Muscle layer of duodenum (tissue), 2 donors: Measurements from ENCODE around the gene CEP20.
A peak's percentile ranks its signal among the peaks of the same experiment; 100 is the strongest.

Source experiments
- H3K27ac ChIP-seq: one replicate; pipeline ENCODE4 v1.7.0; 2013; ENCODE audit warnings: mild to moderate bottlenecking, low read length
- H3K27me3 ChIP-seq: one replicate; pipeline ENCODE4 v1.7.0; 2013; ENCODE audit warnings: low read depth, mild to moderate bottlenecking, control low read depth, low read length
- H3K36me3 ChIP-seq, 2 donors: one replicate each; pipeline ENCODE4 v1.7.0; 2013; ENCODE audit warnings: low read length in 2 of 2, control low read depth in 1 of 2, mild to moderate bottlenecking in 1 of 2; ENCODE audit not compliant: insufficient read depth in 2 of 2, control insufficient read depth in 1 of 2
- H3K4me1 ChIP-seq, 2 donors: one replicate each; pipeline ENCODE4 v1.7.0; 2013; ENCODE audit warnings: low read length in 2 of 2, mild to moderate bottlenecking in 2 of 2, control low read depth in 1 of 2, moderate library complexity in 1 of 2; ENCODE audit not compliant: insufficient read depth in 2 of 2, control insufficient read depth in 1 of 2
- H3K4me3 ChIP-seq, 2 donors: one replicate each; pipeline ENCODE4 v1.7.0; 2013; ENCODE audit warnings: low read length in 2 of 2, low read depth in 1 of 2, mild to moderate bottlenecking in 1 of 2
- H3K9me3 ChIP-seq, 2 donors: one replicate each; pipeline ENCODE4 v1.7.0; 2013; ENCODE audit warnings: low read length in 2 of 2, control low read depth in 1 of 2, mild to moderate bottlenecking in 1 of 2; ENCODE audit not compliant: control insufficient read depth in 1 of 2
- donor health status: healthy.

The CEP20 gene

DNA sequence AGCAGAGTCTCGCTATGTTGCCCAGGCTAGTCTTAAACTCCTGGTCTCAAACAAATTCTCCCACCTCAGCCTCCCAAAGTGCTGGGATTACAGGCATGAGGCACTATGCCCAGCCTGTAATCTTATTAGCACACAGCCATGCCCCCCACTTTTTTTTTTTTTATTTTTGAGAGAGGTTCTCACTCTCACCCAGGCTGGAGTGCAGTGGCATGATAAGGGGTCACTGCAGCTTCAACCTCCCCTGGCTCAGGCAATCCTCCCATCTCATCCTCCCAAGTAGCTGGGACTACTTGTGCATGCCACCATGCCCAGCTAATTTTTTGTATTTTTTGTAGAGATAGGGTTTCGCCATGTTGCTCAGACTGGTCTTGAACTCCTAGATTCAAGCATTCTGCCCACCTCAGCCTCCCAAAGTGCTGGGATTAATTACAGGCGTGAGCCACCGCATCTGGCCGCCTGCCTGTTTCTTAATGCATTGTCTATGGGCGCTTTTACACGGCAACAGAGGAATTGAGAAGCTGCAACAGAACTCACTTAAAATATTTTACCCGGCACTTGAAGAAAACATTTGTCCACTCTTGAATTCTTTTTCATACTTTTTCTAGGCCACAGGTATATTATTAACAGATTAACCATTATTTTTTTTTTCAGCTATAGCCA lies 8.8 kb upstream of the CEP20 start:
- no peaks in the 10 kb centered on the region for H3K36me3 ChIP-seq
- H3K4me1 ChIP-seq = no peaks in the 10 kb centered on the region
- no peak overlapping the region for H3K4me3 ChIP-seq
- no peaks in the 10 kb centered on the region for H3K27me3 ChIP-seq
- no peak overlapping the region for H3K27ac ChIP-seq
- H3K9me3 ChIP-seq = no peaks in the 10 kb centered on the region

- Histone ChIP-seq H3K4me1 (no peaks in the 10 kb centered on the region), H3K36me3 (no peaks in the 10 kb centered on the region), H3K9me3 (no peaks in the 10 kb centered on the region), H3K27me3 (no peaks in the 10 kb centered on the region), H3K27ac (no peak overlapping the region), H3K4me3 (no peak overlapping the region)
Observed at GRCh38 chr16:15894571-15895374, 6.4 kb upstream of the CEP20 start.

GRCh38 chr16:15891508-15891907 lies 3.1 kb upstream of the CEP20 start:
- Histone ChIP-seq H3K9me3 (no peaks in the 10 kb centered on the region), H3K4me3 (no peak overlapping the region)

DNA sequence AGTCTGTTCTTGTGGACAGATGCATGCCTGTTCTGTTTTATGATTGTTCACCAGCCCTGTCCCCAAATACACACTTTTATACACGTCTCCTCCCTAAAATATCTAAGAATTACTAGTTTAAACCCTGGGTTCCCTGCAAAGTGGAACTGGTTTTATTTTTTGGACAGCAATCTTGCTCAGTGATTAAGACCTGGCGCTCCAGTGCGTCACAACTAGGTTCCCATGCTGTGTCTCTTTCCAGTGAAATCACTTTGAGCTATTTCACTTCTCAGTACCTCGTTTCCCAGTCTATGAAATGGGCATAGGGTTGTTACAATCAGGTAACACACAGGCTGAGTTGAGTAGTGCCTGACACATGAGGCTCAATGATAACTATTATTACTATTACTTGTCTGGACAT lies 1.1 kb downstream of the CEP20 start:
- Histone ChIP-seq H3K27ac (no peak overlapping the region), H3K27me3 (no peaks in the 10 kb centered on the region), H3K4me3 (peak overlapping the region; percentile 78 to 98)

More at GRCh38 chr16:15891508-15891907, 3.1 kb upstream of the CEP20 start:
- H3K4me1 ChIP-seq = peaks cover 5 to 18% of the 10 kb centered on the region in 2 donors
- no peak overlapping the region for H3K27ac ChIP-seq
- no peaks in the 10 kb centered on the region for H3K36me3 ChIP-seq
- H3K27me3 ChIP-seq = no peaks in the 10 kb centered on the region

GRCh38 chr16:15886078-15886477 lies 2.3 kb downstream of the CEP20 start:
- H3K36me3 ChIP-seq = peaks cover 5 to 13% of the 10 kb centered on the region in 2 donors
- peaks cover 5 to 25% of the 10 kb centered on the region in 2 donors for H3K4me1 ChIP-seq
- H3K27ac ChIP-seq = no peak overlapping the region
- H3K27me3 ChIP-seq = no peaks in the 10 kb centered on the region
- no peak overlapping the region for H3K4me3 ChIP-seq
- no peaks in the 10 kb centered on the region for H3K9me3 ChIP-seq

More for the DNA sequence above, 1.1 kb downstream of the CEP20 start:
- Histone ChIP-seq H3K36me3 (peaks cover 0 to 7% of the 10 kb centered on the region in 2 donors), H3K4me1 (peaks cover 5 to 25% of the 10 kb centered on the region in 2 donors), H3K9me3 (no peaks in the 10 kb centered on the region)

DNA sequence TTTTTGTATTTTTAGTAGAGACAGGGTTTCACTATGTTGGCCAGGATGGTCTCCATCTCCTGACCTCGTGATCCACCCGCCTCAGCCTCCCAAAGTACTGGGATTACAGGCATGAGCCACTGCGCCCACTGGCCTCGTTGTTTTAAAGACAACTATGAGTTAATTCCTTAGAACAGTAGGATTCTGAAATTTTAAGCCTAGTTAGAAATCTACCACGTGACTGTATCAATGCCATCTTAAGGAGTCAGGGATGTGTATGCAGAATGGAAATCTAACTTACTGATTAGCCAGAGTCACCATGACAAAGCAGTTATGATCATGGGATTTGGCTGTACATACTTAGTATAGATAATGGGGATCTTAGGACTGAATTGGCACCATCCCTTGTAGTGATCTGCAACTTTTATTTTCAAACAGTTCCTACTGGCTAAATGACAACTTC lies 2.8 kb downstream of the CEP20 start:
- no peaks in the 10 kb centered on the region for H3K27me3 ChIP-seq
- peaks cover 5 to 25% of the 10 kb centered on the region in 2 donors for H3K4me1 ChIP-seq
- H3K4me3 ChIP-seq = no peak overlapping the region
- no peak overlapping the region for H3K27ac ChIP-seq
- H3K36me3 ChIP-seq = peaks cover 5 to 13% of the 10 kb centered on the region in 2 donors
- no peaks in the 10 kb centered on the region for H3K9me3 ChIP-seq

DNA sequence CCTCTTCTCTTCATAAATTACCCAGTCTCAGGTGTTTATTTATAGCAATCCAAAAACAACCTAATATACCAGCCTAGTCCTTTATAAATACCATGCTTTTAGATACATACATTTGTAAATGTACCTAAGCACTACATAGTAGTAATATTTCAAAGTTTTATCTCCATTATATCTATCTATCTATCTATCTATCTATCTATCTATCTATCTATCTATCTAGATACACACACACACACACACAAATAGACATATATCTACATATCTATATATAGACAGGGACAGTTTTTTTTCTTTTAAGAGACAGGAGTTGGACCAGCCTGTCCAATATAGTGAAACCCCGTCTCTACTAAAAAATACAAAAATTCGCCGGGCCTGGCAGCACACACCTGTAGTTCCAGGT lies 5.8 kb downstream of the CEP20 start:
- H3K4me1 ChIP-seq = peaks cover 5 to 19% of the 10 kb centered on the region in 2 donors
- H3K4me3 ChIP-seq = no peak overlapping the region
- H3K36me3 ChIP-seq = peaks cover 11 to 26% of the 10 kb centered on the region in 2 donors
- no peaks in the 10 kb centered on the region for H3K27me3 ChIP-seq
- H3K9me3 ChIP-seq = no peaks in the 10 kb centered on the region
- no peak overlapping the region for H3K27ac ChIP-seq

- Histone ChIP-seq H3K27me3 (no peaks in the 10 kb centered on the region), H3K36me3 (peaks cover 11 to 33% of the 10 kb centered on the region in 2 donors), H3K4me1 (peaks cover 0 to 13% of the 10 kb centered on the region in 2 donors), H3K4me3 (no peak overlapping the region), H3K9me3 (no peaks in the 10 kb centered on the region), H3K27ac (no peak overlapping the region)
Observed at GRCh38 chr16:15881794-15882379, 6.5 kb downstream of the CEP20 start.

DNA sequence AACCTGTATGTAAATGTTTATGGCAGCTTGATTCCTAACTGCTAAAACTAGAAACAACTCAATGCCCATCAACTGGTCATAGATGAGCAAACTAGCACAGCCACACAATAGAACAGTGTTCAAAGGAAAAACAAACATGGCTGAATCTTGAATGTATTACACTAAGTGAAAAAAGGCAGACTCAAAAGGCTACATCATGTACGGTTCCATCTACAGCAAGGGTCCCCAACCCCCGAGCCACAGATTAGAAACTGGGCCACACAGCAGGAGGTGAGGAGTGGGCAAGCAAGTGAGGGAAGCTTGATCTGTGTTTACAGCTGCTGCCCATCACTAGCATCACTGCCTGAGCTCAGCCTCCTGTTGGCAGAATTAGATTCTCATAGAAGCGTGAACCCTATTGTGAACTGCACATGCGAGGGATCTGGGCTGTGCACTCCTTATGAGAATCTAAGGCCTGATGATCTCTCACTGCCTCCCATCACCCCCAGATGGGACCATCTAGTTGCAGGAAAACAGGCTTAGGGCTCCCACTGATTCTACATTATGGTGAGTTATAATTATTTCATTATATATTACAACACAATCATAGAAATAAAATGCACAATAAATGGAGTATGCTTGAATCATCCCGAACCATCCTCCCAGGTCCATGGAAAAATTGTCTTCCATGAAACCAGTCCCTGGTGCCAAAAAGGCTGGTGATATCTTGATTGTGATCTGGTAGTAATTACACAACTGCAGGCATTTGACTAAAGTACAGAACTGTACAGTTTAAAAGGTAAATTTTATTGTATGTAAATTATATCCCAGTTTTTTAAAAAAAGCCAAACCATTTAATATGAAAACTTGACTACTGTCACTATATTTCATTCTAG lies 7.7 kb downstream of the CEP20 start:
- H3K27ac ChIP-seq = no peak overlapping the region
- no peaks in the 10 kb centered on the region for H3K9me3 ChIP-seq
- H3K36me3 ChIP-seq = peaks cover 11 to 35% of the 10 kb centered on the region in 2 donors
- peaks cover 0 to 3% of the 10 kb centered on the region in 2 donors for H3K4me1 ChIP-seq
- no peaks in the 10 kb centered on the region for H3K27me3 ChIP-seq
- no peak overlapping the region for H3K4me3 ChIP-seq

GRCh38 chr16:15879255-15879811 lies 9.1 kb downstream of the CEP20 start:
- no peaks in the 10 kb centered on the region for H3K9me3 ChIP-seq
- H3K27ac ChIP-seq = peak overlapping the region; percentile 49
- peaks cover 0 to 10% of the 10 kb centered on the region in 2 donors for H3K4me1 ChIP-seq
- no peak overlapping the region for H3K4me3 ChIP-seq
- H3K27me3 ChIP-seq = no peaks in the 10 kb centered on the region
- peaks cover 11 to 35% of the 10 kb centered on the region in 2 donors for H3K36me3 ChIP-seq
